Airway epithelial cell (primary cell): ENCODE results near the gene SNTN. TPM values are rescaled to one million over a fixed set of nuclear protein-coding genes. Genes with fewer than 3 reads are reported as not detected.

Experiments used
- total RNA-seq: library from RNA; depleted of rRNA; stranded (reverse); fragments of >200 nt; gene quantifications from 2 replicates; pipeline ENCODE4 v1.2.3, GENCODE V29; 2015

Gene SNTN
- total RNA-seq: not detected in 2 replicates

GRCh38 chr3:63652066-63652725 is at the start of gene SNTN:
Gene SNTN (plus strand): TSS chr3:63652675. CDS start chr3:63652688, 13 bp downstream.

Other genes starting within 250 kb of the SNTN start
- gene C3orf49, start 166.6 kb downstream of the SNTN start, total RNA-seq: not detected in 2 replicates
- gene THOC7, start 211.1 kb downstream of the SNTN start, total RNA-seq: 78.6 and 86.5 TPM in 2 replicates
- gene ATXN7, start 211.2 kb downstream of the SNTN start, total RNA-seq: 8.6 and 9.6 TPM in 2 replicates